H9 (cell line): Measurements from ENCODE around the gene GPC6. TPM values are rescaled to one million over a fixed set of nuclear protein-coding genes. Genes with fewer than 3 reads are reported as not detected.

Experiments
- DNase-seq: peaks from one replicate; pipeline ENCODE4 v3.0.0-alpha.2; 2017
- H2AFZ ChIP-seq: one replicate; pipeline ENCODE4 v1.6.1; 2013; ENCODE audit warnings: mild to moderate bottlenecking, low read length, control low read depth, moderate library complexity
- H2AK5ac ChIP-seq: 2 replicates; pipeline ENCODE4 v1.6.1; 2013; ENCODE audit warnings: low read length, control low read depth, mixed read lengths; ENCODE audit not compliant: insufficient read length
- H2BK120ac ChIP-seq: one replicate; pipeline ENCODE4 v1.6.1; 2013; ENCODE audit warnings: low read depth, mild to moderate bottlenecking, low read length, control low read depth, inconsistent platforms; ENCODE audit not compliant: poor library complexity, severe bottlenecking
- H2BK12ac ChIP-seq: 2 replicates; pipeline ENCODE4 v1.6.1; 2013; ENCODE audit warnings: low read length, control low read depth, mixed read lengths, low read depth; ENCODE audit not compliant: insufficient read length
- H2BK15ac ChIP-seq: 2 replicates; pipeline ENCODE4 v1.6.1; 2013; ENCODE audit warnings: low read depth, low read length, control low read depth
- H2BK20ac ChIP-seq: one replicate; pipeline ENCODE4 v1.6.1; 2013; ENCODE audit warnings: low read depth, mild to moderate bottlenecking, low read length, control low read depth, inconsistent platforms; ENCODE audit not compliant: poor library complexity, severe bottlenecking
- H2BK5ac ChIP-seq: 2 replicates; pipeline ENCODE4 v1.6.1; 2013; ENCODE audit warnings: low read length, control low read depth, mixed read lengths; ENCODE audit not compliant: insufficient read length
- H3K14ac ChIP-seq: 2 replicates; pipeline ENCODE4 v1.6.1; 2013; ENCODE audit warnings: low read length, control low read depth; ENCODE audit not compliant: insufficient read depth
- H3K18ac ChIP-seq: 2 replicates; pipeline ENCODE4 v1.6.1; 2013; ENCODE audit warnings: low read depth, mild to moderate bottlenecking, mixed read lengths, low read length, control low read depth; ENCODE audit not compliant: insufficient read length
- H3K23ac ChIP-seq: 2 replicates; pipeline ENCODE4 v1.6.1; 2013; ENCODE audit warnings: low read length, control low read depth, mixed read lengths, low read depth; ENCODE audit not compliant: insufficient read length
- H3K23me2 ChIP-seq: 2 replicates; pipeline ENCODE4 v1.6.1; 2013; ENCODE audit warnings: low read depth, mild to moderate bottlenecking, mixed read lengths, low read length, control low read depth; ENCODE audit not compliant: insufficient read length, poor library complexity, severe bottlenecking
- H3K27ac ChIP-seq: 2 replicates; pipeline ENCODE4 v1.5.1; 2013; ENCODE audit warnings: low read length, control low read depth, mixed read lengths, low read depth; ENCODE audit not compliant: insufficient read length
- H3K27me3 ChIP-seq: 2 replicates; pipeline ENCODE4 v1.6.1; 2013; ENCODE audit warnings: low read length, control low read depth, inconsistent platforms; ENCODE audit not compliant: insufficient read depth
- H3K4ac ChIP-seq: 2 replicates; pipeline ENCODE4 v1.6.1; 2013; ENCODE audit warnings: low read depth, mild to moderate bottlenecking, control low read depth, inconsistent platforms, low read length, moderate library complexity
- H3K4me1 ChIP-seq: 2 replicates; pipeline ENCODE4 v1.6.1; 2013; ENCODE audit warnings: low read length, control low read depth, inconsistent platforms; ENCODE audit not compliant: insufficient read depth
- H3K4me2 ChIP-seq: 2 replicates; pipeline ENCODE4 v1.6.1; 2013; ENCODE audit warnings: low read length, control low read depth, mixed read lengths; ENCODE audit not compliant: insufficient read length, insufficient read depth
- H3K56ac ChIP-seq: 2 replicates; pipeline ENCODE4 v1.6.1; 2013; ENCODE audit warnings: low read depth, mild to moderate bottlenecking, mixed read lengths, low read length, control low read depth; ENCODE audit not compliant: insufficient read length
- H3K79me1 ChIP-seq: 2 replicates; pipeline ENCODE4 v1.6.1; 2013; ENCODE audit warnings: low read depth, mild to moderate bottlenecking, moderate library complexity, low read length, control low read depth, inconsistent platforms; ENCODE audit not compliant: insufficient read depth, poor library complexity, severe bottlenecking
- H3K79me2 ChIP-seq: 2 replicates; pipeline ENCODE4 v1.6.1; 2013; ENCODE audit warnings: low read length, control low read depth, inconsistent platforms; ENCODE audit not compliant: insufficient read depth
- H3K9ac ChIP-seq: 2 replicates; pipeline ENCODE4 v1.6.1; 2013; ENCODE audit warnings: low read length, control low read depth, mixed read lengths; ENCODE audit not compliant: insufficient read length; ENCODE audit errors: extremely low read depth
- H3K9me3 ChIP-seq: one replicate; pipeline ENCODE4 v1.6.1; 2013; ENCODE audit warnings: low read depth, low read length, inconsistent platforms; ENCODE audit not compliant: control insufficient read depth
- H3T11ph ChIP-seq: one replicate; pipeline ENCODE4 v1.6.1; 2013; ENCODE audit warnings: mild to moderate bottlenecking, low read length, control low read depth, inconsistent platforms
- H4K20me1 ChIP-seq: one replicate; pipeline ENCODE4 v1.6.1; 2013; ENCODE audit not compliant: control insufficient read depth, insufficient read length, insufficient read depth
- H4K5ac ChIP-seq: 2 replicates; pipeline ENCODE4 v1.6.1; 2013; ENCODE audit warnings: low read depth, mild to moderate bottlenecking, mixed read lengths, low read length, control low read depth; ENCODE audit not compliant: insufficient read length
- H4K8ac ChIP-seq: replicated peaks from 2 replicates; pipeline ENCODE4 v1.6.1; 2013; ENCODE audit warnings: low read length, control low read depth, mixed read lengths, low read depth; ENCODE audit not compliant: insufficient read length
- H4K91ac ChIP-seq: 2 replicates; pipeline ENCODE4 v1.6.1; 2013; ENCODE audit warnings: low read depth, mild to moderate bottlenecking, moderate library complexity, mixed read lengths, low read length, control low read depth; ENCODE audit not compliant: insufficient read length
- H3K27ac Mint-ChIP-seq, 3 experiments: 2 replicates in 2 of 3; 3 replicates in 1 of 3; pipeline ENCODE4 v1.8.0; 2020 to 2021; ENCODE audit warnings: mixed read lengths in 3 of 3, mild to moderate bottlenecking in 1 of 3, moderate library complexity in 1 of 3
- H3K27me3 Mint-ChIP-seq: 2 replicates; pipeline ENCODE4 v1.8.0; 2021; ENCODE audit warnings: low read depth, mild to moderate bottlenecking, moderate library complexity, mixed read lengths
- H3K36me3 Mint-ChIP-seq, 3 experiments: 2 replicates in 2 of 3; 3 replicates in 1 of 3; pipeline ENCODE4 v1.8.0; 2020 to 2021; ENCODE audit warnings: low read depth in 3 of 3, mixed read lengths in 3 of 3; ENCODE audit not compliant: insufficient read depth in 1 of 3
- H3K4me1 Mint-ChIP-seq, 2 experiments: 2 replicates each; pipeline ENCODE4 v1.8.0; 2020; ENCODE audit warnings: mixed read lengths in 2 of 2
- H3K4me3 Mint-ChIP-seq, 2 experiments: 2 replicates in 1 of 2; 3 replicates in 1 of 2; pipeline ENCODE4 v1.8.0; 2020 to 2021; ENCODE audit warnings: mild to moderate bottlenecking in 2 of 2, mixed read lengths in 2 of 2, moderate library complexity in 1 of 2
- H3K9me3 Mint-ChIP-seq, 2 experiments: 2 replicates in 1 of 2; 3 replicates in 1 of 2; pipeline ENCODE4 v1.8.0; 2020; ENCODE audit warnings: mild to moderate bottlenecking in 2 of 2, mixed read lengths in 2 of 2, moderate library complexity in 1 of 2
- CTCF ChIP-seq: fragments of 200-600 bp; sonication (generic); conservative IDR thresholded peaks from 3 replicates; pipeline ENCODE4 v1.8.0; 2021; ENCODE audit warnings: antibody characterized with exemption, mild to moderate bottlenecking
- WGBS: extraction: QIAGEN DNeasy Blood & Tissue Kit; methylation state at CpG from one replicate; pipeline ENCODE4 v1.1.7; 2013; ENCODE audit warnings: missing lambda C conversion rate, low lambda C conversion rate, mixed read lengths; ENCODE audit not compliant: insufficient read length; ENCODE audit errors: extremely low coverage; 5-methylcytosine and 5-hydroxymethylcytosine counted together
- total RNA-seq: library from RNA; stranded (reverse); gene quantifications from 2 replicates; pipeline ENCODE4 v1.2.1, GENCODE V29; 2021

The GPC6 gene
- total RNA-seq, 1 experiment from 2014 or later = 15.6 TPM

DNA sequence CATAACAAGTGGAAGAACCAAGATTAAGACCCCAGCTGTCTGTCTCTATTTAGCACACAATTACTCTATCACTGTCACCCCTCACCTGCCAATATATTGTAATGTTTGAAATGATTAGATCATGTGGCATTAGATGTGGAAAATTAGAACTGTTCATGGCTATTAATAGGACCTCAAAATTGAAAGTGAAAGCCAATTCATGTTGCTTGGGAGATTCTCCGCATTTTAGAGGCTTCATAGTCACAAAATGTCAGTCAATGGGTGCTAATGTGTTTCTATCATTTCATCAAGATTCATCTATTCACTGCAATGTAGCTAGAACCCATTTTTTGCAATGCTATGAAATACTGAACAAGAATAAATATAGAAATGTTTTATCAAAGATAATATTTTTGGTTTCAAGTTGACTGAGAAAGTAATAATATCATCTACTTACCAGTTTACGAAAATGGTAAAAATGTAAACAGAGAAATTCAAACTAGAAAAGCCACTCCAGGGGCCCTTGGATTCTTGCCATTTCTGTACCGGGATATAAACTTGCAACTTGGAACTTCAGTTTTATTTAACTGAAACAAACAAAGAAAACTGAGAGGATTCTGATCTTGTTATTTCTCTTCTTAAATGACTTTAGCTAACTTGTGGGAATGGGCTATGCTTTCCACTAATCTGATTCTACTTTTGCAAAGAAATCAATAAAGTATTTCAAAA lies 864.3 kb downstream of the GPC6 start:
- Mint-ChIP-seq H3K4me3 (no peak overlapping the region), H3K9me3 (peaks cover 4 to 11% of the 10 kb centered on the region in 2 experiments), H3K36me3 (0 out of 7 replicates have a peak, but pooled peaks cover 0 to 5% (median 2%) of the 10 kb centered on the region in 3 experiments), H3K27me3 (no peaks in the 10 kb centered on the region), H3K27ac (no peak overlapping the region), H3K4me1 (no peaks in the 10 kb centered on the region)
- no peak overlapping the region for H4K5ac ChIP-seq
- H3K18ac ChIP-seq = no peak overlapping the region
- H3K79me1 ChIP-seq = no peaks in the 10 kb centered on the region
- WGBS = no CpG with 5 or more reads among the region's 3 CpGs
- DNase-seq = no peak
- H3K14ac ChIP-seq = no peak overlapping the region
- no peak overlapping the region for H3K27ac ChIP-seq
- no peak overlapping the region for H3K9ac ChIP-seq
- no peaks in the 10 kb centered on the region for H3K4me1 ChIP-seq
- H2AK5ac ChIP-seq = no peak overlapping the region
- H2BK120ac ChIP-seq = no peak overlapping the region
- no peak overlapping the region for H3K4ac ChIP-seq
- H2AFZ ChIP-seq = no peak overlapping the region
- no peak overlapping the region for H4K8ac ChIP-seq
- no peak overlapping the region for H2BK15ac ChIP-seq
- H3K23ac ChIP-seq = no peak overlapping the region
- TF ChIP-seq CTCF = no peak
- H4K91ac ChIP-seq = no peak overlapping the region
- H4K20me1 ChIP-seq = no peaks in the 10 kb centered on the region
- H3T11ph ChIP-seq = no peak overlapping the region
- H3K27me3 ChIP-seq = no peaks in the 10 kb centered on the region
- H2BK20ac ChIP-seq = no peak overlapping the region
- H3K79me2 ChIP-seq = no peaks in the 10 kb centered on the region
- no peak overlapping the region for H3K56ac ChIP-seq
- no peak overlapping the region for H2BK12ac ChIP-seq
- no peak overlapping the region for H3K4me2 ChIP-seq
- no peaks in the 10 kb centered on the region for H3K23me2 ChIP-seq
- H3K9me3 ChIP-seq = no peaks in the 10 kb centered on the region
- H2BK5ac ChIP-seq = no peak overlapping the region
